ENCODE results near the gene LRRTM4.

LRRTM4 gene

GRCh38 chr2:77520641-77521547, 1.3 kb downstream of the LRRTM4 start:
- TF ChIP-seq FOXP2 (optimal IDR thresholded peaks at IDR 0.05; ENCODE audit: borderline replicate concordance, extremely low read depth, extremely low read length, insufficient read depth) (no peak), REST (IDR thresholded peaks at IDR 0.05; ENCODE audit: insufficient read depth in 1 of 2, low read depth in 2 of 2, low read length in 2 of 2) (no peak)

- TF ChIP-seq SIN3A (IDR thresholded peaks at IDR 0.05; ENCODE audit: borderline replicate concordance, insufficient read depth, low read length) (no peak), FOXP2 (optimal IDR thresholded peaks at IDR 0.05; ENCODE audit: borderline replicate concordance, extremely low read depth, extremely low read length, insufficient read depth) (no peak), POLR2AphosphoS5 (IDR thresholded peaks at IDR 0.05; ENCODE audit: low read depth, low read length) (no peak), REST (IDR thresholded peaks at IDR 0.05; ENCODE audit: insufficient read depth in 1 of 2, low read depth in 2 of 2, low read length in 2 of 2) (no peak), TAF1 (IDR thresholded peaks at IDR 0.05; ENCODE audit: borderline replicate concordance, insufficient read depth, low read length) (no peak)
Measured at GRCh38 chr2:77519888-77520506, 2.2 kb downstream of the LRRTM4 start.

- no peak for TF ChIP-seq REST (IDR thresholded peaks at IDR 0.05; ENCODE audit: insufficient read depth in 1 of 2, low read depth in 2 of 2, low read length in 2 of 2)
- 0 out of 2 replicates have a peak, but pooled peaks have one; percentile 7 for TF ChIP-seq POLR2AphosphoS5 (IDR thresholded peaks at IDR 0.05; ENCODE audit: low read depth, low read length)
- TF ChIP-seq SIN3A (IDR thresholded peaks at IDR 0.05; ENCODE audit: borderline replicate concordance, insufficient read depth, low read length) = no peak; the same call in 1 of the 2 replicates
- no peak for TF ChIP-seq TAF1 (IDR thresholded peaks at IDR 0.05; ENCODE audit: borderline replicate concordance, insufficient read depth, low read length)
- no peak for TF ChIP-seq FOXP2 (optimal IDR thresholded peaks at IDR 0.05; ENCODE audit: borderline replicate concordance, extremely low read depth, extremely low read length, insufficient read depth)
Measured at GRCh38 chr2:77519164-77519887, 2.9 kb downstream of the LRRTM4 start.

- no peak for TF ChIP-seq TAF1 (IDR thresholded peaks at IDR 0.05; ENCODE audit: borderline replicate concordance, insufficient read depth, low read length)
- no peak for TF ChIP-seq SIN3A (IDR thresholded peaks at IDR 0.05; ENCODE audit: borderline replicate concordance, insufficient read depth, low read length)
- TF ChIP-seq REST (IDR thresholded peaks at IDR 0.05; ENCODE audit: insufficient read depth in 1 of 2, low read depth in 2 of 2, low read length in 2 of 2) = no peak
- no peak for TF ChIP-seq POLR2AphosphoS5 (IDR thresholded peaks at IDR 0.05; ENCODE audit: low read depth, low read length)
- TF ChIP-seq FOXP2 (optimal IDR thresholded peaks at IDR 0.05; ENCODE audit: borderline replicate concordance, extremely low read depth, extremely low read length, insufficient read depth) = no peak
Measured at GRCh38 chr2:77518311-77518710, 3.9 kb downstream of the LRRTM4 start.
